Psoas muscle (tissue), 8 donors: ENCODE measurements around the gene B3GNT4. TPM values are rescaled to one million over a fixed set of nuclear protein-coding genes. Genes with fewer than 3 reads are reported as not detected.
A peak's percentile ranks its signal among the peaks of the same experiment; 100 is the strongest.

ENCODE experiments used
- ATAC-seq, 4 donors: fragments of 200-7000 bp; cut with Tn5 transposase; one replicate each; pipeline ENCODE4 v1.9.1; 2020; ENCODE audit warnings: moderate library complexity in 3 of 4, mild to moderate bottlenecking in 2 of 4
- DNase-seq, 2 donors: peaks; one replicate each; pipeline ENCODE4 v3.0.0-alpha.2; 2020
- H3K27ac ChIP-seq: fragments of 200-600 bp; one replicate; pipeline ENCODE4 v1.8.0; 2022
- H3K27me3 ChIP-seq, 3 donors: fragments of 200-600 bp in 1 of 3; one replicate each; pipeline versions ENCODE4 v1.6.1 to v1.8.0; 2013 to 2022; ENCODE audit warnings: low read length in 2 of 3, mild to moderate bottlenecking in 2 of 3, moderate library complexity in 1 of 3; ENCODE audit not compliant: insufficient read depth in 3 of 3
- H3K36me3 ChIP-seq, 2 donors: fragments of 200-600 bp in 1 of 2; one replicate each; pipeline versions ENCODE4 v1.6.1 to v1.8.0; 2013 to 2022; ENCODE audit warnings: low read depth in 1 of 2, mild to moderate bottlenecking in 1 of 2, moderate library complexity in 1 of 2; ENCODE audit not compliant: insufficient read depth in 1 of 2
- H3K4me1 ChIP-seq: fragments of 200-600 bp; one replicate; pipeline ENCODE4 v1.8.0; 2022
- H3K4me3 ChIP-seq: fragments of 200-600 bp; one replicate; pipeline ENCODE4 v1.8.0; 2022; ENCODE audit warnings: mild to moderate bottlenecking
- H3K9me3 ChIP-seq: fragments of 200-600 bp; one replicate; pipeline ENCODE4 v1.8.0; 2022
- CTCF ChIP-seq: fragments of 200-600 bp; IDR thresholded peaks from one replicate; pipeline ENCODE4 v1.8.0; 2022; ENCODE audit warnings: antibody characterized with exemption
- WGBS, 3 donors: extraction: QIAGEN DNeasy Blood & Tissue Kit; methylation state at CpG; one replicate each; pipeline versions ENCODE4 v1.1.6 to v1.1.7; 2013; 5-methylcytosine and 5-hydroxymethylcytosine counted together
- intact Hi-C, 2 donors: fragments of 100-400 bp; cut with DNase I; formaldehyde crosslinking; loops; one replicate each; pipeline versions ENCODE4 v1.11.0 to v1.14.2; 2022
- polyA plus RNA-seq, 3 donors: library from polyadenylated mRNA; stranded (reverse); fragments of 200-250 nt; gene quantifications; one replicate each; pipeline ENCODE4 v1.2.3, GENCODE V29; 2013
- total RNA-seq, 4 donors: library from RNA; stranded (reverse); fragmentation: NEBNext Ultra II Directional in 2 of 4; extraction: Animal tissue kit (Norgen Biotek cat#: 25700) in 2 of 4; gene quantifications; one replicate each; pipeline versions ENCODE4 v1.2.1 to v1.2.4, GENCODE V29; 2021 to 2023
- donor health status: healthy with polysubstance abuse.
- donor health status: DM: no; HTN: no; CAD: no; lungs with moderate emphysema.
- donor health status: Bipolar disorder and iron deficiency.
- donor health status: healthy.
- donor health status: DM: yes; HTN: yes; CAD: no.
- donor health status: DM: no; HTN: no; CAD: no.
- donor health status: DM: no; HTN: no; CAD: no.
- donor health status: DM: yes; HTN: yes; CAD: no.

Gene B3GNT4
- total and polyA plus RNA-seq, 7 donors, result 0.30 to 1.3 (median 0.43) TPM; not detected in 3

GRCh38 chr12:122190842-122191668, 12.5 kb upstream of the B3GNT4 start:
- Histone ChIP-seq H3K4me1 (no peaks in the 10 kb centered on the region), H3K36me3 (no peaks in the 10 kb centered on the region), H3K4me3 (no peak overlapping the region), H3K27me3 (no peaks in the 10 kb centered on the region), H3K9me3 (no peaks in the 10 kb centered on the region), H3K27ac (no peak overlapping the region)
- intact Hi-C loops, result loop anchor here (2.0 kb wide), 2 partner anchors 60 to 138 kb away; no protein-coding TSS in a partner anchor
- ATAC-seq, result peak; percentile 87 to 96 (median 93)
- peak; percentile 57 to 80 for DNase-seq
- peak; percentile 83 for TF ChIP-seq CTCF
- 64 to 70% (median 66%) methylated on average over 18 of the region's 18 CpGs for WGBS, 3 donors

- WGBS, 3 donors, result 84 to 85% (median 84%) methylated on average over 11 of the region's 11 CpGs
- no peak for TF ChIP-seq CTCF
- DNase-seq, result no peak
Observed at GRCh38 chr12:122192441-122192840, 11.1 kb upstream of the B3GNT4 start.

GRCh38 chr12:122194804-122195203, 8.7 kb upstream of the B3GNT4 start:
- ATAC-seq (no peak), DNase-seq (no peak)
- WGBS, 3 donors, result 64 to 81% (median 76%) methylated on average over 1 of the region's 1 CpG
- peaks cover 0 to 2% (median 1%) of the 10 kb centered on the region in 3 donors for H3K27me3 ChIP-seq
- no peak overlapping the region for H3K27ac ChIP-seq
- intact Hi-C loops, result loop anchor here in 1 of 2 donors (5.0 kb wide), 1 partner anchor 138 kb away; no protein-coding TSS in a partner anchor
- H3K9me3 ChIP-seq, result no peaks in the 10 kb centered on the region
- TF ChIP-seq CTCF, result no peak
- H3K4me3 ChIP-seq, result no peak overlapping the region
- H3K4me1 ChIP-seq, result peaks cover 7% of the 10 kb centered on the region
- no peaks in the 10 kb centered on the region for H3K36me3 ChIP-seq

More at GRCh38 chr12:122192441-122192840, 11.1 kb upstream of the B3GNT4 start:
- no peaks in the 10 kb centered on the region for H3K27me3 ChIP-seq
- intact Hi-C loops, result no loop called here
- H3K36me3 ChIP-seq, result no peaks in the 10 kb centered on the region
- no peak overlapping the region for H3K27ac ChIP-seq
- ATAC-seq, result no peak
- no peak overlapping the region for H3K4me3 ChIP-seq
- peaks cover under 1% of the 10 kb centered on the region for H3K4me1 ChIP-seq
- H3K9me3 ChIP-seq, result no peaks in the 10 kb centered on the region

GRCh38 chr12:122195405-122195804, 8.1 kb upstream of the B3GNT4 start:
- ATAC-seq (no peak), DNase-seq (no peak)
- H3K27me3 ChIP-seq, result peaks cover 0 to 5% (median 4%) of the 10 kb centered on the region in 3 donors
- TF ChIP-seq CTCF, result no peak
- no peak overlapping the region for H3K27ac ChIP-seq
- no peaks in the 10 kb centered on the region for H3K36me3 ChIP-seq
- 88 to 91% (median 88%) methylated on average over 4 of the region's 4 CpGs for WGBS, 3 donors
- peaks cover 7% of the 10 kb centered on the region for H3K4me1 ChIP-seq
- H3K9me3 ChIP-seq, result no peaks in the 10 kb centered on the region
- H3K4me3 ChIP-seq, result no peak overlapping the region
- intact Hi-C loops, result loop anchor here in 1 of 2 donors (5.0 kb wide), 1 partner anchor 138 kb away; no protein-coding TSS in a partner anchor
